Measurements from ENCODE around the gene CIT.

The CIT gene

DNA sequence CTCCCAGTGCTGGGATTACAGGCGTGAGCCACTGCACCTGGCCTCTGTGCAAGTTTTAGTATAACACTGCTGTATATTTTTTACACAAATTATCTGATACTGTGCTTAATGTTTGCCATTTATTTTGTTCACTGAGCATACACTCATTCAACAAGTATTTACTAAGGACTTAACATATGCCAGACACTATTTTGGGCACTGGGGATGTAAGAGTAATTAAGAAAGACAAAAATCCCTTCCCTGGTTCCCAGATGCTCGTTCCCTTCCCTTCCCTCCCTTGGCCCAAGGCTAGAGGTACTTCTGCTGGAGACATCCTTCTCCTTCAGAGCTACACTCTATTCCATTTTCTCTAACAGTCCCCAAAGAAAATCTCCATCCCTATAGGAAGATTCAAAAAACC lies 12.5 kb downstream of the CIT start:
- Histone ChIP-seq H3K9ac (ENCODE audit: low read depth in 1 of 2, low read length in 2 of 2) (no peak overlapping the region), H3K4me1 (ENCODE audit: control insufficient read depth in 1 of 2, insufficient read depth in 2 of 2, low read length in 2 of 2) (no peaks in the 10 kb centered on the region), H3K27me3 (ENCODE audit: control insufficient read depth in 1 of 2, insufficient read depth in 2 of 2, low read length in 2 of 2) (no peaks in the 10 kb centered on the region), H3K9me3 (ENCODE audit: control insufficient read depth in 1 of 2, low read length in 2 of 2) (no peaks in the 10 kb centered on the region), H3K27ac (ENCODE audit: low read depth, low read length) (no peak overlapping the region), H3K4me3 (ENCODE audit: low read depth in 1 of 2, low read length in 2 of 2) (no peak overlapping the region), H3K36me3 (ENCODE audit: control insufficient read depth in 1 of 2, insufficient read depth in 2 of 2, low read length in 2 of 2) (no peaks in the 10 kb centered on the region)

DNA sequence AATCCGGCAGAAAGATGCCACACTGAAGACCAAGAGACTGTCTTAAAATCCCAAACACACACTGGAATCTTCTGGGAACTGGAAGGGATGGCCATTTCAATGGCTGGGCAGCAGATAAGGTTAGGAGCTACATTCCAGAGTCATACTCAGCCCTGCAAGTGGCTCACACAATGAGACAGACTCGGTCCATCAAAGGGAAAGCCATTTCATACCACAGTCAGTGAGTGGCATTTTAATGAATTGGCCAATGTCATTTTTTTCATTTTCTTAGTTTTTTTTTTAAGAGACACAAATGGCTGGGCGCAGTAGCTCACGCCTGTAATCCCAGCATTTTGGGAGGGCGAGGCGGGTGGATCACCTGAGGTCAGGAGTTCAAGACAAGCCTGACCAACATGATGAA lies 17.9 kb downstream of the CIT start:
- no peak overlapping the region for H3K27ac ChIP-seq (ENCODE audit: low read depth, low read length)
- H3K4me3 ChIP-seq (ENCODE audit: low read depth in 1 of 2, low read length in 2 of 2): no peak overlapping the region
- H3K4me1 ChIP-seq (ENCODE audit: control insufficient read depth in 1 of 2, insufficient read depth in 2 of 2, low read length in 2 of 2): no peaks in the 10 kb centered on the region
- H3K9ac ChIP-seq (ENCODE audit: low read depth in 1 of 2, low read length in 2 of 2): no peak overlapping the region
- no peaks in the 10 kb centered on the region for H3K27me3 ChIP-seq (ENCODE audit: control insufficient read depth in 1 of 2, insufficient read depth in 2 of 2, low read length in 2 of 2)
- peaks cover 0 to 5% of the 10 kb centered on the region in 2 donors for H3K36me3 ChIP-seq (ENCODE audit: control insufficient read depth in 1 of 2, insufficient read depth in 2 of 2, low read length in 2 of 2)
- no peaks in the 10 kb centered on the region for H3K9me3 ChIP-seq (ENCODE audit: control insufficient read depth in 1 of 2, low read length in 2 of 2)

DNA sequence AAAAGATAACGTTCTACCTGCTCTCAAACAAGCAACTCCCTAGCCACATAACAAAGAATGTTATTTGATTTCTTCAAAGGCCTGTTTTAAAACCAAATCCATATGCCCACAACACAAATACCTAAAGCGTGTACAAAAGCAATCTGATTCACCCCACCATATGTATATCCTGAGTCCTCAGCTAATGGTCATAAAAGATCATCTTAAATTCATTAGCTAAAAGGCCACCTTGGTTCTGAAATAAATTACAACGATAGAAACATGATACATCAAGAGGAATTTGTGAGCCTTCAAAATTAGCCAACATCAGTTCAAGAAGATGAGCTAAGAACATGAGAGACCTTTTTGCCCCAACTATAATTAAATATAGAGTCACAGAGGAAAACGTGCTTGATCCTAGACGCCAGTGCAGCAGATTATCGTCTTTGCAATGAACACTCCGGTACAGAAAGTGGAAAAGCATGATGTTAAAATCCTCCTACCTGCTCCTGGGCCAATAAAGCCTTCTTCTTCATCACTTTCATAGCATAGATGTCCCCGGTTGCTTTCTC lies 20.0 kb downstream of the CIT start:
- Histone ChIP-seq H3K36me3 (ENCODE audit: control insufficient read depth in 1 of 2, insufficient read depth in 2 of 2, low read length in 2 of 2) (peaks cover 0 to 5% of the 10 kb centered on the region in 2 donors), H3K27me3 (ENCODE audit: control insufficient read depth in 1 of 2, insufficient read depth in 2 of 2, low read length in 2 of 2) (no peaks in the 10 kb centered on the region), H3K9me3 (ENCODE audit: control insufficient read depth in 1 of 2, low read length in 2 of 2) (no peaks in the 10 kb centered on the region), H3K27ac (ENCODE audit: low read depth, low read length) (no peak overlapping the region), H3K4me1 (ENCODE audit: control insufficient read depth in 1 of 2, insufficient read depth in 2 of 2, low read length in 2 of 2) (no peaks in the 10 kb centered on the region), H3K9ac (ENCODE audit: low read depth in 1 of 2, low read length in 2 of 2) (no peak overlapping the region), H3K4me3 (ENCODE audit: low read depth in 1 of 2, low read length in 2 of 2) (no peak overlapping the region)

DNA sequence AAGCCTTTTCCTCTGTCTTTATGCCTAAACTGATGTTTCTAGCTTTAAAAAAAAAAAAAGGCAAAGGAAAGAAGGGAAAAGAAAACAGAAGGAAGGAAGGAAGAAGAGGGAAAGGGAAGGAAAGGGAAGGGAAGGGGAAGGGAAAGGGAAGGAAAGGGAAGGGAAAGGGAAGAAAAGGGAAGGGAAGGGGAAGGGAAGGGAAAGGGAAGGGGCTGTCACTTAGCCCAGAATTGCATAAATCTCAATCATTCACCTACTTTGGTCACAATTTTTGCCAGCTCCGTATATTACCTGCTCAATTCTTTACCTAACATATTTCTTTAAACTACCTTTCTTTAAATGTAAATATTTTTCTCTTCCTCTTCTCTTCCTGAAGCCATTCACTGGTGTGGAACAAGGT lies 26.8 kb downstream of the CIT start:
- Histone ChIP-seq H3K27me3 (ENCODE audit: control insufficient read depth in 1 of 2, insufficient read depth in 2 of 2, low read length in 2 of 2) (no peaks in the 10 kb centered on the region), H3K4me3 (ENCODE audit: low read depth in 1 of 2, low read length in 2 of 2) (no peak overlapping the region), H3K27ac (ENCODE audit: low read depth, low read length) (no peak overlapping the region), H3K9me3 (ENCODE audit: control insufficient read depth in 1 of 2, low read length in 2 of 2) (no peaks in the 10 kb centered on the region), H3K4me1 (ENCODE audit: control insufficient read depth in 1 of 2, insufficient read depth in 2 of 2, low read length in 2 of 2) (no peaks in the 10 kb centered on the region), H3K36me3 (ENCODE audit: control insufficient read depth in 1 of 2, insufficient read depth in 2 of 2, low read length in 2 of 2) (peaks cover 0 to 3% of the 10 kb centered on the region in 2 donors), H3K9ac (ENCODE audit: low read depth in 1 of 2, low read length in 2 of 2) (no peak overlapping the region)

DNA sequence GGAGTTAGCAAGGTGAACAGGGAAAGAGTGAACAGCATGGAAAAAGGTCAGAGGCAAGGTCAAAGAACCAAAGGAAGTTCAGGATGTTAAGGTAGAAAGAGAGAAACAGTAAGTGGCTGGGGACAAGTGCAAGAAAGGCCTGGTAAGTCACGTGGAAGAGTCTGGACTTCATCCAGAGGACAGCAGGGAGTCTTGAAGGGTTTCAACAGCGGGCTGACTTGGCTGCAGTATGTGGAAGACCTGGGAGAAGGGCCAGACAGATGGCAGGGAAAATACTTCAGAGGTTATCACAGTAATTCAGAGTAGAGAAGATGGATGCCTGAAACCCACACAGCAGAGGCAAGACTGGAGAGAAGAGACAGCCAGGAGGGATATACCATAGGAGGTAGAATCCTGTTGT lies 34.0 kb downstream of the CIT start:
- no peak overlapping the region for H3K9ac ChIP-seq (ENCODE audit: low read depth in 1 of 2, low read length in 2 of 2)
- H3K4me1 ChIP-seq (ENCODE audit: control insufficient read depth in 1 of 2, insufficient read depth in 2 of 2, low read length in 2 of 2): no peaks in the 10 kb centered on the region
- peaks cover 0 to 3% of the 10 kb centered on the region in 2 donors for H3K36me3 ChIP-seq (ENCODE audit: control insufficient read depth in 1 of 2, insufficient read depth in 2 of 2, low read length in 2 of 2)
- no peak overlapping the region for H3K4me3 ChIP-seq (ENCODE audit: low read depth in 1 of 2, low read length in 2 of 2)
- H3K27ac ChIP-seq (ENCODE audit: low read depth, low read length): no peak overlapping the region
- peaks cover 0 to 2% of the 10 kb centered on the region in 2 donors for H3K9me3 ChIP-seq (ENCODE audit: control insufficient read depth in 1 of 2, low read length in 2 of 2)
- no peaks in the 10 kb centered on the region for H3K27me3 ChIP-seq (ENCODE audit: control insufficient read depth in 1 of 2, insufficient read depth in 2 of 2, low read length in 2 of 2)

DNA sequence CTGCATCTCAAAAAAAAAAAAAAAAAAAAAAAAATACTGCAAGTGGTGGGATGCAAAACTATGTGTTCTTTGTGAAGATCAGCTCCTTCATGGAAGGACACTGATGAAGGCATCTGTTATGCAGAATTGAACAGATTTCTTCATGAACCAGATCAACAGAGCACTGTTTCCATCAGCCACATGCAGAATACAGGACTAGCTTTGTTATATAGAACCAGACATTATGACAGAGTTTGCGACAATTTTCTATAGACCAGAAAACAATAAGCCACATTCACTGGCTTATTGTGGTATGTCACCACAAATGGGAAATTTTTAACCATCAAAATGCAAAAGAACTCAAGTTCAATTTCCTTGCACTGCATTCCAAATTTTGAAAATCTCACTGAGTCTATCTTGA lies 34.7 kb downstream of the CIT start:
- H3K27ac ChIP-seq (ENCODE audit: low read depth, low read length): no peak overlapping the region
- no peak overlapping the region for H3K4me3 ChIP-seq (ENCODE audit: low read depth in 1 of 2, low read length in 2 of 2)
- no peaks in the 10 kb centered on the region for H3K4me1 ChIP-seq (ENCODE audit: control insufficient read depth in 1 of 2, insufficient read depth in 2 of 2, low read length in 2 of 2)
- no peaks in the 10 kb centered on the region for H3K27me3 ChIP-seq (ENCODE audit: control insufficient read depth in 1 of 2, insufficient read depth in 2 of 2, low read length in 2 of 2)
- peaks cover 0 to 2% of the 10 kb centered on the region in 2 donors for H3K9me3 ChIP-seq (ENCODE audit: control insufficient read depth in 1 of 2, low read length in 2 of 2)
- no peaks in the 10 kb centered on the region for H3K36me3 ChIP-seq (ENCODE audit: control insufficient read depth in 1 of 2, insufficient read depth in 2 of 2, low read length in 2 of 2)
- H3K9ac ChIP-seq (ENCODE audit: low read depth in 1 of 2, low read length in 2 of 2): no peak overlapping the region

DNA sequence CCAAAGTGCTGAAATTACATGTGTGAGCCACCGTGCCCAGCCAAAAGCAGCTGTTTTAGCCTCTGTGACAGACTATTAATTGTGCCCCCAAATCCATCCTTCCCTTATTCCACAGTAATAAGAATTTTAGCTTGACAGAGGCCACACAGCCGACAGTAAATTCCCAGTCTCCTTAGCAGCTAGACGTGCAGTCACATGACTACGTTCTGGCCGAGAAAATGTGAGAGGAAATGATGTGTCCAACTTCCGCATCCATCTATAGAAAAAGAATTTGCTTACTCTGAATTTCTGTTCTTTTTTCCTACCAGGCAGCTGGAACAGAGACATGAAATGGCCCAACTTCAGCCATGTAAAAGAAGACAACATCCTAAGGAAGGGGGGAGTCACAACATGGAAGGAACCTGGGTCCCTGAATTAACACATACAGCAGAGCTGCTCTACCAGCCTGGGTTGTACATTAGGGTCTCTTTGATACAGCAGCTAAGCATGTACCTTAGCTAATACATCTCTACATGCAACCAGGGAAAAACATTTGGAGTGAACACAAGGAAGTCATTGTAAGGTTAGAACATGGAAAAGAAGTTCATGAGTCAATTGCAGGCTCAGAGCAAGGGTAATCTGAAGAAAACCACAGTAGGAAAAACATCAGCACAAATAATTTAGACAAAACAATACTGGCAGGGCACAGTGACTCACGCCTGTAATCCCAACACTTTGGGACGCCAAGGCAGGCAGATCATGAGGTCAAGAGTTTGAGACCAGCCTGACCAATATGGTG lies 35.5 kb downstream of the CIT start:
- Histone ChIP-seq H3K4me3 (ENCODE audit: low read depth in 1 of 2, low read length in 2 of 2) (no peak overlapping the region), H3K9ac (ENCODE audit: low read depth in 1 of 2, low read length in 2 of 2) (no peak overlapping the region), H3K27ac (ENCODE audit: low read depth, low read length) (no peak overlapping the region), H3K27me3 (ENCODE audit: control insufficient read depth in 1 of 2, insufficient read depth in 2 of 2, low read length in 2 of 2) (no peaks in the 10 kb centered on the region), H3K9me3 (ENCODE audit: control insufficient read depth in 1 of 2, low read length in 2 of 2) (peaks cover 0 to 2% of the 10 kb centered on the region in 2 donors), H3K36me3 (ENCODE audit: control insufficient read depth in 1 of 2, insufficient read depth in 2 of 2, low read length in 2 of 2) (no peaks in the 10 kb centered on the region), H3K4me1 (ENCODE audit: control insufficient read depth in 1 of 2, insufficient read depth in 2 of 2, low read length in 2 of 2) (no peaks in the 10 kb centered on the region)

DNA sequence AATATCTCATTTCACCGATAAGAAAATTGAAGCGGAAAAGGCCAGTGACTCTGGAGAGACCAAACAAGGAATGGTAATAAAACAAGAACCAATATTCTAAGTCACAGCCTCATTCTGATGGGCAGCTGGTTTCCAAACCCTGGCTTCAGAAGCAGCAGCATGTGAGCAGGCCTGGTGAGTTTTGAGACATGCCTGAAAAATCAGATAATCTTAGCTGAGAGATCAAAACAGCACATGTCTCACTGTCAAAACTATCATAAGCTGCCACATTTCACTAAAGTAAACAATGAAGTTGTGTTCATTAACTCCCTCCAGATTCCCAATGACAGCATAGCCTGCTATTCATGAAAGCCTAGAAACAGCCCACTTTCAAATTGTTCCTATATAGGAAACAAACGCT lies 36.5 kb downstream of the CIT start:
- Histone ChIP-seq H3K36me3 (ENCODE audit: control insufficient read depth in 1 of 2, insufficient read depth in 2 of 2, low read length in 2 of 2) (no peaks in the 10 kb centered on the region), H3K27ac (ENCODE audit: low read depth, low read length) (no peak overlapping the region), H3K9ac (ENCODE audit: low read depth in 1 of 2, low read length in 2 of 2) (no peak overlapping the region), H3K4me3 (ENCODE audit: low read depth in 1 of 2, low read length in 2 of 2) (no peak overlapping the region), H3K9me3 (ENCODE audit: control insufficient read depth in 1 of 2, low read length in 2 of 2) (peaks cover 0 to 2% of the 10 kb centered on the region in 2 donors), H3K27me3 (ENCODE audit: control insufficient read depth in 1 of 2, insufficient read depth in 2 of 2, low read length in 2 of 2) (no peaks in the 10 kb centered on the region), H3K4me1 (ENCODE audit: control insufficient read depth in 1 of 2, insufficient read depth in 2 of 2, low read length in 2 of 2) (no peaks in the 10 kb centered on the region)

DNA sequence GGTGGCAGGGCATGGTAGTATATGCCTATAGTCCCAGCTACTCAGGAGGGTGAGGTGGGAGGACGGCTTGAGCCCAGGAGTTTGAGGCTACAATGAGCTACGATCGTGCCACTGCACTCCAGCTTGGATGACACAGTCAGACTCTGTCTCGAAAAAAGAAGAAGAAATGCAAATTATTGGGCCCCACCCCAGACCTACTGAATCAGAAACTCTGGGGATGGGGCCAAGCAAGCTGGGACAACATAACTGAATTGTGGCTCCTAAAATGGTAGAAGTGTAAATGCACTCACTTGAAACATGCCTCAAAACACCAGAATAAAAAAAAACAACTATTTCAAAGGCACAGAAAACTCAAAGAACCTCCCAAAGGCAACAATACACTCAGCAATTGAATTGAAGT lies 37.0 kb downstream of the CIT start:
- Histone ChIP-seq H3K9ac (ENCODE audit: low read depth in 1 of 2, low read length in 2 of 2) (no peak overlapping the region), H3K27ac (ENCODE audit: low read depth, low read length) (no peak overlapping the region), H3K27me3 (ENCODE audit: control insufficient read depth in 1 of 2, insufficient read depth in 2 of 2, low read length in 2 of 2) (no peaks in the 10 kb centered on the region), H3K36me3 (ENCODE audit: control insufficient read depth in 1 of 2, insufficient read depth in 2 of 2, low read length in 2 of 2) (no peaks in the 10 kb centered on the region), H3K4me1 (ENCODE audit: control insufficient read depth in 1 of 2, insufficient read depth in 2 of 2, low read length in 2 of 2) (no peaks in the 10 kb centered on the region), H3K4me3 (ENCODE audit: low read depth in 1 of 2, low read length in 2 of 2) (no peak overlapping the region), H3K9me3 (ENCODE audit: control insufficient read depth in 1 of 2, low read length in 2 of 2) (peaks cover 0 to 2% of the 10 kb centered on the region in 2 donors)

DNA sequence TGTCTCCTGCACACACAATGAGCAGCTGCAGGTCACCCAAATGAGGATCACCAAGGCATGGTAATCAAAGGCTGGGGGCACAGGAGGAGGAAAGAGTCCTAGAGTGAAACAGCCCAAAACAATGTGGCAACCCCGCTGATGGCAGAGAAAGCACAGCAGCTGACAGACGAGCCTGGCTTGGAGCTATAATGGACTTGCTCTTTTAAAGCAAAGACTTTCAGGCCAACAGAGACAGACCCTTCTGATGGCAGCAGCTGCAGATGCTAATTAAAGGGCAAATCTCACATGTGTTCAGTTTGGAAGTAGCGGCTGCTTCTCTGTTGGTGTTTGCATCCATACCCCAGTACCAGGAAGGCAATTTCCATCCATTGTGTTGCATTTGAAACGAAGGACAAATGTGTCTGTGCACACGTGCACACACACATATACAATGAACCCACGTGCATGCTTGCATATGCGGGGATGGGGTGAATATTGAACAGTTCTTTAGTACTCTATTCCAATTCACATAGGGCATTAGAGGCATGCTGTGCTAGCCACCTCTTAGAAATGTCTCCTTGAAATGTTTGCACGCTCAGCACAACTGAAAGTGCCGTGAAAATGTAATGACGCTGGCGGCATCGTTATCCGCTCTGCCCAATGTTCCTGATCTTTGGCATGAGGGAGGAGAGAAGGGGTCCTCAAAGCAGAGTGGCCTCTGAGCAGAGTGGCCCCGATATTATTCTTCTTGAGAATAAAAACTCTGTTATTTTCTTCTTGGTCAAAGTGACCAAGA lies 38.1 kb downstream of the CIT start:
- Histone ChIP-seq H3K4me1 (ENCODE audit: control insufficient read depth in 1 of 2, insufficient read depth in 2 of 2, low read length in 2 of 2) (no peaks in the 10 kb centered on the region), H3K9me3 (ENCODE audit: control insufficient read depth in 1 of 2, low read length in 2 of 2) (peaks cover 0 to 2% of the 10 kb centered on the region in 2 donors), H3K27ac (ENCODE audit: low read depth, low read length) (no peak overlapping the region), H3K4me3 (ENCODE audit: low read depth in 1 of 2, low read length in 2 of 2) (no peak overlapping the region), H3K36me3 (ENCODE audit: control insufficient read depth in 1 of 2, insufficient read depth in 2 of 2, low read length in 2 of 2) (no peaks in the 10 kb centered on the region), H3K9ac (ENCODE audit: low read depth in 1 of 2, low read length in 2 of 2) (no peak overlapping the region), H3K27me3 (ENCODE audit: control insufficient read depth in 1 of 2, insufficient read depth in 2 of 2, low read length in 2 of 2) (no peaks in the 10 kb centered on the region)
